ENCODE measurements around the gene SPRY1.

DNA sequence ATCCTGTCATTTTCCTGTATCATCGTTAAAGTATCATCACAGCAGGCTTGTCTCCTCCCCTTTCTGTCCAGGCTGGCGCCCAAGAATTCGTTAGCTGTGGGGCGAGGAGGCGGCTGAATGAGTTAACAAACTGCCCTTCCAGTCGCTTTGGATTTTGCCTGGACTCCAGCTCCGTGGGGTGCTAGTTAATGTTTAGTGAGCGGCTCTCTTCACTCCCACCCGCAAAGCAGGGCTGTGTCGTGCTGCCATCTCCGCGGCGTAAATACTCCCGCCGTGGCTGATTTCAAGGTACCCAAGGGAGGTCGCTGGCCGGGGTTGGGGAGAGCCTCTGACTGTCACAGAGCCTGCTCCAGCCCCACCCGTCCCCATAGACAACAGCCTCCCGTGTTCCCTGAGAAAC lies 44.9 kb upstream of the SPRY1 start:
- TF ChIP-seq CTCF (IDR thresholded peaks at IDR 0.05; ENCODE audit: low read length) (no peak), EZH2 (optimal IDR thresholded peaks at IDR 0.05; ENCODE audit: low read depth, low read length) (no peak), EZH2phosphoT487 (IDR thresholded peaks at IDR 0.05; ENCODE audit: low read length) (no peak)

Data from MM.1S (cell line).